ENCODE data around the gene TAF6. TPM values are rescaled to one million over a fixed set of nuclear protein-coding genes. Genes with fewer than 3 reads are reported as not detected.

The TAF6 gene
- polyA plus RNA-seq, 3 donors, result 16.3 to 30.9 (median 27.1) TPM

DNA sequence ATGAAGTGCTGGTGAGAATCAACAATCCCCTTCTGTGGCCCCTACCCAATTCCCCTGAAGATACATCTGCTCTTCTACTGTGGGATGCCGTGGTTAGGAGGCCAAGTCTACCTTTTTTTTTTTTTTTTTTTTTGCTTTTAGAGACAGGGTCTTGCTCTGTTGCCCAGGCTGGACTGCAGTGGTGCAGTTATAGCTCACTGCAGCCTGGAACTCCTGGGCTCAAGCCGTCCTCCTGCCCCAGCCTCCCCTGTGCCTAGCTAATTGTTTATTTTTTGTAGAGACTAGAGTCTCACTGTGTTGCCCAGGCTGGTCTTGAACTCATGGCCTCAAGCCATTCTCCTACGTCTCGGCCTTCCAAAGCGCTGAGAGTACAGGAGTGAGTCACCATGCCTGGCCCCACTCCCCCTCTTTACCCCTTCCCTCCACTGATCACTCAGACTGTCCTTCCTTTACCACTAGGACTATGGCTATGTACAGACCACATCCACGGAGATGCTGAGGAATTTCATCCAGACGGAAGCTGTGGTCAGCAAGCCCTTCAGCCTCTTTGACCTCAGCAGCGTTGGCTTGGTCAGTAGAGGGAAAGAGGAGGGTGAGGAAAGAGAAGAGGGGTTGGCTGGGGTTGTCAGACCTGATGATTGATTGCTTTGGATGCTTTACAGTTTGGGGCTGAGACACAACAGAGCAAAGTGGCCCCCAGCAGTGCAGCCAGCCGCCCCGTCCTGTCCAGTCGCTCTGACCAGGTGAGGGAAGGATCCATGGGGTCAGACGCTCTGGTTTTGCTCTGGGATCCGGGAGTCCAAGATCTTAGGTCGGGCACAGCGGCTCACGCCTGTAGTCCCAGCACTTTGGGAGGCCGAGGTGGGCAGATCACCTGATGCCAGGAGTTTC, 16.0 kb downstream of the TAF6 start:
- WGBS, 3 donors, result 84 to 90% (median 89%) methylated on average over 17 of the region's 17 CpGs
- no peak overlapping the region for H3K27ac ChIP-seq (ENCODE audit: low read depth, low read length)

DNA sequence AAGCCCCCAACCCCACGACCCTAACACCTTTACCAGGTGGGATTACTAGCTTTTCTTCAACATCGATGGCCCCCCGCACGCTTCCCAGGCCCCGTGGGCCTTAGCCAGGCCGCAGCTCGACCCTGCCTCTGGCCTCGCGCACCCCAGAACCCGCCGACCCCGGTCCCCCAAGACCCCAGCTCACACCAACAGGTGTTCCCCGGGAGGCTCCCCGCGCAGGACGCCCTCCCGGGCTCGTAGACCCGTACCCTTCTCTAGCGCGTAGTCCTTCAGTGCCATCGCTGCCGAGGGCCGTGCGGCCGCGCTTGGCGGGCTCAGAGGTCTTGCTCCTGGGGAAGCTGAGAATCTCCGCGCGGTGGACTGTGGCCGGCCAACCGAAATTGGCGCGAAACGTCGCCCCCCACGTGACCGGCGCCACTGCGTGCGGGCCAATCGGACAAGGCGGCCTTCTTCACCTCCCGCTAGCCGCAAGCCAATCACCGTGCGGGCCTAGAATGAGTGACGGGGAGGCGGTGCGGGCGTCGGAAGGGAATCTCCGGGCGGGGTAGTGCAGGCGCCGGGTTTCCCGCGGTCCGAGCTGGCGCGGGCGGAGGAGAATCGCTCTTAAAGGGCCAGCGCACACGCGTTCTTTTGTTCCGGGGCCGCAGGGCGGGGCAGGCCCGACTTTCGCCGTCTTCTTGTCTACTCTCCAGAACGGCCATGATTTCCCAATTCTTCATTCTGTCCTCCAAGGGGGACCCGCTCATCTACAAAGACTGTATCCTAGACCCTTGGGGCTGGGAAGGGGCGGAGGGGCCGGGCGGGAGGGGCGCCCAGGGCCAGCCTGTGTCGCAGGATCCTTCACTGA, 17.9 kb downstream of the TAF6 start, which contains the start of the genes AP4M1 and MCM7:
AP4M1 (plus strand) TSS at position 628 of the 847 bp plus-strand sequence; CDS start at position 700, 72 bp downstream.
MCM7 (minus strand) TSS at position 382 of the 847 bp plus-strand sequence; CDS start at position 279, 103 bp downstream.
- H3K27ac ChIP-seq (ENCODE audit: low read depth, low read length), result peak within 1 kb of the TSS; percentile 25
- 0 to 1% (median 0%) methylated on average over 77 to 80 of the region's 80 CpGs for WGBS, 3 donors

DNA sequence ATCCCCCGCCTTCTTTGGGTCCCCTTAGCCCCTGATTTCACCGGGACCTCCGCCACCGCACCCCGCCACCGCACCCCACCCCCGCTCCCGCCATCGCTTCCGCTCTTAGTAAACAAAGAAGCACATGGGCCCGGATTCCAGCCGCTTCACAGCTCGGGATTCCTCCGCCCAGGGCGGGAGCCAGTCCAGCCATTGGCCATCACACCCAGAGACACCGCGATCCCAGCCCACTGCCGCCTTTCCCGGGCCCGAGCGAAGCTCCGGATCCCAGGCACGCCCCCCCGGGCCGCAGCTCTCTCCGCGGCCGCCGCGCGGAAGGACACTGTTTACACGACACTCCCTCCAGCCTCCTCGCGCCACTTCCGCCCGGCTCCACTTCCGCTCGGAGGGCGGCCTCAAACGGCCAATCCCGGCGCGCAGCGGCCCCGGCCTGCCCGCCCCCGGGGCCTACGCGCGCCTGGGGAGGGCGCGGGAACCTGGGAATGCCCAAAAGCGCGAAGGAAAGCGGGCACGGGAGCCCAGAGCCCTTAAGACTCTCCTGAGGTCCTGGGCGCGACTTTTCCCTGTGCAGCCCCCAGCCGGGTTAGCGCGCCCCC, 18.6 kb downstream of the TAF6 start:
- H3K27ac ChIP-seq (ENCODE audit: low read depth, low read length), result no peak overlapping the region
- WGBS, 3 donors, result 0% methylated on average over 55 to 61 of the region's 61 CpGs

DNA sequence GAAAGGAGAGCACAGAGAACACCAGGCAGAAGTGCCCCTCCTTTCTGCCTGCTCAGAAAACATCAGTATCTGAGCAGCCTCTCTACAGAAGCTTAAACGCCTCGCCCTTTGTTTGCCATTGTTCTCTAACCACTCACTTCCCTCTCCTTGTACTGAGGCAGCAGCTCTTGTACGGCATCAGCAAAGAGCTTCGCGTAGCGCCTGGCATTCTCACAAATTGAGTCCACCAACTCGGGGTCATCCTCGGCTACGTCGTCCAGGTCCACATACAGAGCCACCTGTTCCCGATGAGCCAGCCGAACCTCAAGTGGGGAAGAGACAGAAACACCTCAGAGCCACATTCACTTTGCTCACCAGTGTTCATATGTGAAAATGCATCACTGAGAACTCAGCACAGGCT, 19.7 kb downstream of the TAF6 start:
- no peak overlapping the region for H3K27ac ChIP-seq (ENCODE audit: low read depth, low read length)
- WGBS, 3 donors, result 57 to 77% (median 65%) methylated on average over 12 of the region's 12 CpGs

DNA sequence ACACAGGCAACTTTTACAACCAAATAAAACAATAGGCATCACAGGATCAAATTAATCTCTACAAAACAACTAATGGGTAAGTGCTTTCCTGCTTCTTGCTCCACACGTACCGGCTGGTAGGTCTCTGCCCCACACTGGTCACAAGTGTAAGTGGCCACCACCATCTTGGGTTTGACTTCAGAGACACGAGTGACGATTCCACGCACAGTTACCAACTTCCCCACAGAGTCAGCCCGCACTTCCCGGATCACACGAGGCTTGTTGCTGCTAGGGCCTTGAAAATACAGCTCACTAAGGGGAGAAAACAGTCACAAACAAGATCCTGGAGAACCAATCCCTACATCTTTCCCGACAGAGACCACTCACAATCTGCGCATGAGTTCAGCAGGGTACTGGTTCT, 20.2 kb downstream of the TAF6 start:
- 78 to 86% (median 84%) methylated on average over 10 of the region's 10 CpGs for WGBS, 3 donors
- no peak overlapping the region for H3K27ac ChIP-seq (ENCODE audit: low read depth, low read length)

DNA sequence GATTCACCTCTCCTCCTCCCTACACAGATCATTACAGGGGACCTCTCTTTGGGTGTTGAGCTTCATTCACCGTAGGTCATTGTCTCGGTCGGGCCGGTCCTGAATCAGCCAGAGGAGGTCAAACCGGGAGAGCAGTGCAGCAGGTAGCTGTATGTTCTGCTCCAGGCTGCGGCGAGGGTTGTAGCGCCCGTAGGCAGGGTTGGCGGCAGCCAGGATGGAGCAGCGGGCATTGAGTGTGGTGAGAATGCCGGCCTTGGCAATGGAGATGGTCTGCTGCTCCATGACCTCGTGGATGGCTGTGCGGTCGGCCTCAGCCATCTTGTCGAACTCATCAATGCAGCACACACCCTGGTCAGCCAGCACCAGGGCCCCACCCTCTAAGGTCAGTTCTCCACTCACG, 23.5 kb downstream of the TAF6 start:
- no peak overlapping the region for H3K27ac ChIP-seq (ENCODE audit: low read depth, low read length)
- 92 to 93% (median 92%) methylated on average over 17 of the region's 17 CpGs for WGBS, 3 donors

DNA sequence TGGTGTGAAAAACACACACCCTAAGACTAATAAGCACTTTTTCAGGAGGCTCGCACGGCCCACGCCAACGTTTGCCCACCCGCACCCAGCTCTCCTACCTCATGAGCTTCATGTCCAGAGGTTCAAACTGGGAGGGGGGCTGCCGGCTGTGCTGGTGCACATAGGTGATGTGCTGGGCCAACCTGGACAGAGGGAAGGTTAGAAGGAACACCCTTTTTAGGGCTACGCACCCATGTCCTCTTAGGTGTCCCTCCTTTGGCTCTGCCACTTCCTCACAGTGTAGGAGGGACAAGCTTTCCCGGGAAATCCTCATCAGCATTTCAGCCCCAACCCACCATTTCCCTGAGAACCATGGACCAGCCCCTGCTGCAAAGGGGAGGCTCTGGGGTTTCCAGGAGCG, 23.9 kb downstream of the TAF6 start:
- no peak overlapping the region for H3K27ac ChIP-seq (ENCODE audit: low read depth, low read length)
- 75 to 89% (median 86%) methylated on average over 9 of the region's 9 CpGs for WGBS, 3 donors

DNA sequence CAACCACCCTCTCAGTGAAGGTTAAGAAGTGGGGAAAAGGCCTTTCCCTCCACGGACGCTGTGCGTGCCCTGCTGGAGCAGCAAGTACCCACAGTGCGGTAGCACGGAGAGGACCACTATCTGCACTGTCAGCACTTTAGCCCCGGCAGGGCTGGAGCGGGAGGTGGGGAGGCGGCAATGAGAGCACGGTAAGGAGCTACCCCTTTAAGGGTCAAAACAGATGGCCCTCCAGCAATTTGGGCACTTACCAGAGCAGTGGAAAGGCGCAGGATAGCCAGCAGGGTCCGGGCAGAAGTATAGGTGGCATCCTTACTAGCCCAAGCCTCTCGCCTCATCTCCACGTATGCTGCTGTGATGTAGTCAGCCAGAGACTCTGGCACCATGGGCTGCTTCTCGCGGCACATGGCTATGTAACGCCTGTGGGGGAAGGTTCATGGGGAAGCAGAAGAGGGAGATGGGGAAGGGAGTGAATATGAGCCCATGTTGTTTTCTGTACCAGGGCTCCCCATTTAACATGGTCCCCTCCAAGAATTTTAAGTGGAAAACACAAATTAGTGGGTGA, 25.2 kb downstream of the TAF6 start:
- no peak overlapping the region for H3K27ac ChIP-seq (ENCODE audit: low read depth, low read length)
- 70 to 82% (median 77%) methylated on average over 16 of the region's 16 CpGs for WGBS, 3 donors

DNA sequence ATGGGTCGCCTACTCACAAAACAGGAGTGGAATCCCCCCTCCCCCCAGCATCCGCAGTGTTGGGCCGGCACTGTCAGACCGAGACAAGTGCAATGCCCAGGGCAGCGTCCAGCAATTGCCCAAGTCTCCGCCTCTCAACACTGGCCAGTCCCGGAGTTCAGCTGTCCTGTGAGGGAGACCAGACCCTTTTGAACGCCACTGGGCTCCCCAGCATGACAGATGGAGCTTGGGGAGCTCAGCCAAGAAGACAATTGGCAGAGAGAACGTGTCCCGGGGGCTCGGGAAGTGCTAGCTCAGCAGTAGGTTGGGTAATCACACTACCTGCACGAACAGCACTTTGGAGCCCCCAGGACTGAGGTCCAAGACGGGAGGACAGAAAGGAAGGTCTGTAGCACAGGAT, 25.7 kb downstream of the TAF6 start:
- 51 to 60% (median 57%) methylated on average over 13 of the region's 13 CpGs for WGBS, 3 donors
- no peak overlapping the region for H3K27ac ChIP-seq (ENCODE audit: low read depth, low read length)

DNA sequence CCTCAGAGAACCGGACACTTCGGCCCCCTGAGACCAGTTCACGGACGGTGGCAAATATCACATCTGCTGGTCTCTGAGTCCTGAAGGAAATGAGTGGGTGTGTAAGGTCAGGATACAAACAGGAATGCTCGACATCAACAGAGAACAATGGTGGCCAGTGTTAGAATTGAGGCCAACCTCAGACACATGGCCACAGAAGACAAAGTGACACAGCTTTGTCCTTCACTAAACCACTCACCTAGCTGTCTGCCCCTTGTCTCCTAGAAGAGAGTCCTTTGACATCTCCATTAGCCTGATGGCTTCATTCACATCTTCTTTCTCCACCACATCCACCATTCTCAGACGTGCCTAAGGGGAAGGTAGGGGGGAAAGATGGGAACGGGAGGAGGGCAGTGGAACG, 26.1 kb downstream of the TAF6 start:
- H3K27ac ChIP-seq (ENCODE audit: low read depth, low read length), result no peak overlapping the region
- WGBS, 3 donors, result 44 to 58% (median 54%) methylated on average over 8 of the region's 8 CpGs

DNA sequence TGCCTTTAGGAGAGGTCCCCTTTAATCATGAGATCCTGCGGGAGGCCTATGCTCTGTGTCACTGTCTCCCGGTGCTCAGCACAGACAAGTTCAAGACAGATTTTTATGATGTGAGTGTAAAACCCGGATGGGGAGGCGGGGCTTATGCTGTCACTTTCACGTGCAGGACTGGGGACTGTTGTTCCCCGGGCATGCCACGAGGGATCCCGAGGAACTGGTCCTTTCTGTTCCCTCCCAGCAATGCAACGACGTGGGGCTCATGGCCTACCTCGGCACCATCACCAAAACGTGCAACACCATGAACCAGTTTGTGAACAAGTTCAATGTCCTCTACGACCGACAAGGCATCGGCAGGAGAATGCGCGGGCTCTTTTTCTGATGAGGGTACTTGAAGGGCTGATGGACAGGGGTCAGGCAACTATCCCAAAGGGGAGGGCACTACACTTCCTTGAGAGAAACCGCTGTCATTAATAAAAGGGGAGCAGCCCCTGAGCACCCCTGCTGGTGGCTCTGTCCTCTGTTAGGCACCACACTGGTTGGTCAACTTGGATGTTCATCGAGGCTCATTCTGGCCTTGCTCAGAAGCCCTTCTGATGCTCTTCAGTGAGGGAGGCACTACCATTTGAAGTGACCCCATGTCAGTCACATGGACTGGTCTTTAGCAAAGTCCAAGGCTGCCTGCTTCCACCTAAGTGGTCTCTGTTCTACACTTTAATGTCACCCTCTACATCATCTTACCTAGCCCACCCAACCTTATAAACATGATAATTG, 27.6 kb downstream of the TAF6 start:
- 66 to 73% (median 67%) methylated on average over 19 of the region's 19 CpGs for WGBS, 3 donors
- H3K27ac ChIP-seq (ENCODE audit: low read depth, low read length), result no peak overlapping the region

DNA sequence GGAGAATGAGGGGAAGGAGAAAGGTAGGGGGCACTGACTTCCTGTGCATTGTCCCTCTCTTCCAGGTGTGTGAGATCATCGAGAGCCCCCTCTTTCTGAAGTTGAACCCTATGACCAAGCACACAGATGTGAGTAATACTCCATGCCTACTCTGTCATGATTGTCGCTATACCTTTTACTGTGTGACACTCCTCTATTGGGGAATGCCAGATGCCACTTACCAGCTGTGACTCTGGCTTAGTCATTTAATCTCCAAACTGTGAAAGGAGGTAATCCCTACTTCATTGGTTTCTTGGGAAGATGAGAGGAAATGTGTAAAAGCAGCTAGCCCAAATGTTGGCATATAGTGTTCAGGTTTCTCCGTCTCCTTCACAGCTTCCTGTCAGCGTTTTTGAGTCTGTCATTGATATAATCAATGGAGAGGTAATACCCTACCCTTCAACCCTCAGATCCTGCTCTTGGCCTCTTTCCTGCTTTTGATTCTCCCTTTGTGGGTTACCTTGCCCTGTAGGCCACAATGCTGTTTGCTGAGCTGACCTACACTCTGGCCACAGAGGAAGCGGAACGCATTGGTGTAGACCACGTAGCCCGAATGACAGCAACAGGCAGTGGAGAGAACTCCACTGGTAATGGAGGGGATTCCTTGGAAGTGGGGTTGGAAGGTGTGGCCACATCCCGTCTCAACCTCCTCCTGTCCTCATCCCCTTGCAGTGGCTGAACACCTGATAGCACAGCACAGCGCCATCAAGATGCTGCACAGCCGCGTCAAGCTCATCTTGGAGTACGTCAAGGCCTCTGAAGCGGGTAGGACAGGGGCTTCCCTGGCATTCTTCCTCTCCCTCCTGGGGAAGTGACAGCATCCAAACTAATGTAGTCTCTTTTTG, 28.4 kb downstream of the TAF6 start:
- WGBS, 3 donors, result 88 to 92% (median 88%) methylated on average over 14 of the region's 14 CpGs
- H3K27ac ChIP-seq (ENCODE audit: low read depth, low read length), result no peak overlapping the region

DNA sequence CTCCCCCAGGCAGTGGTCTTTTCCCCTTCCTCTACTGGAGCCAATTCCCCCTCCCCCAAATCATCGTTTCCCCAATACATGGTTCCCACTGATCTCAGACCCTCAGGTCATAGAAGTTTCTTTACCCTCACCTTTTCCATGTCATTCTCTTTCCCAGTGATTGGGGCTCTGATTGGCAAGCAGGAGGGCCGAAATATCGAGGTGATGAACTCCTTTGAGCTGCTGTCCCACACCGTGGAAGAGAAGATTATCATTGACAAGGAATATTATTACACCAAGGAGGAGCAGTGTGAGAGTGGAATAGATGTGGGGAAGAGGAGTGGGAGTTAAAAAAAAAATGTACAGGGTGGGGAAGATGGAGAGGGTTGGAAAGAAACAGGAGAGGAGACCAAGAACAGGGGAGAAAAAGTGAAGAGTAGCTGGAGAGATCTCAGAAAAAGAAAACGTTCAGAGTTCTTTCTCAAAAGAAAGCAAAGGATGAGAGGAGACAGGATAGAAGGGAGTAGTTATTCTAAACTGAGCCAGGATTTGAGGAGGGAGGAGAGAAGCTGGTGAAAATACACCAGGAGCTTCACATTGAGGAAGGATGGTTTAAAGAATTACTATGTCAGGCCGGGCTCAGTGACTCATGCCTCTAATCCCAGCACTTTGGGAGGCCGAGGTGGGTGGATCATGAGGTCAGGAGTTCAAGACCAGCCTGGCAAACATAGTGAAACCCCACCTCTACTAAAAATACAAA, 29.5 kb downstream of the TAF6 start:
- no peak overlapping the region for H3K27ac ChIP-seq (ENCODE audit: low read depth, low read length)
- WGBS, 3 donors, result 30 to 37% (median 31%) methylated on average over 7 of the region's 7 CpGs

DNA sequence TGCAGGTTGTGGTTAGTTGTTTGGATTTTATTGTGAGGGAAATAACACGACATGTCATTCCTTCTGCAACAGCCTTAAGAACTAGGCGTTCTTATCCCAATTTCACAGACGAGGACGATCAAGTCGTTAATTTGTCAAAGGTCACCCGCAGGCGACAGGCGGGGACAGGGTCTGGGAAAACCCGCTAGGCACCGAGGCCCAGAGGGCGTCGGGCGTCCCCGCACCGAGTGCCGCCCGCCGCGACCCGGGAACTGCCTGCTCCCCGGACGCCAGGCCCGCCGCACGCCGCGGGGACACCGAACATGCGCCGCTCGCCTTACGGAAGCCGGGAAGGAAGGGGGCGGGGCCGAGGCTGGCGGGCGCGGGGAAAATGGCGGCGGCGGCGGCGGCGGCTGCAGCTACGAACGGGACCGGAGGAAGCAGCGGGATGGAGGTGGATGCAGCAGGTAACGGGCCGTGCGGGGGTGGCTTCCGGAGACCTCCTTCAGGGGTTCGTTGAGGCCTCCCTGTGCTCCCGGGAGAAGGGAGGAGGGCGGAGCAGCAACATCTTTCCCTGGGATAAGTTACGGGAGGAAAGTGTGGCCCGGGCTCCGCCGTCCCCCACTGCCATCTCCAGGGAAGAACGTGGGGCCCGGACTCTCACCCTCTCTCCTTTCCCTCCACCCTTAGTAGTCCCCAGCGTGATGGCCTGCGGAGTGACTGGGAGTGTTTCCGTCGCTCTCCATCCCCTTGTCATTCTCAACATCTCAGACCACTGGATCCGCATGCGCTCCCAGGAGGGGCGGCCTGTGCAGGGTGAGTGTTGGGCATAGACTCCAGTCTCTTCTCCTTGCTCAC, 30.3 kb downstream of the TAF6 start, which contains the start of gene COPS6:
COPS6 (plus strand) TSS at position 349 of the 837 bp plus-strand sequence; CDS start at position 371, 22 bp downstream.
- WGBS, 3 donors, result 0 to 1% (median 1%) methylated on average over 61 to 68 of the region's 68 CpGs
- H3K27ac ChIP-seq (ENCODE audit: low read depth, low read length), result no peak within 1 kb of the TSS

DNA sequence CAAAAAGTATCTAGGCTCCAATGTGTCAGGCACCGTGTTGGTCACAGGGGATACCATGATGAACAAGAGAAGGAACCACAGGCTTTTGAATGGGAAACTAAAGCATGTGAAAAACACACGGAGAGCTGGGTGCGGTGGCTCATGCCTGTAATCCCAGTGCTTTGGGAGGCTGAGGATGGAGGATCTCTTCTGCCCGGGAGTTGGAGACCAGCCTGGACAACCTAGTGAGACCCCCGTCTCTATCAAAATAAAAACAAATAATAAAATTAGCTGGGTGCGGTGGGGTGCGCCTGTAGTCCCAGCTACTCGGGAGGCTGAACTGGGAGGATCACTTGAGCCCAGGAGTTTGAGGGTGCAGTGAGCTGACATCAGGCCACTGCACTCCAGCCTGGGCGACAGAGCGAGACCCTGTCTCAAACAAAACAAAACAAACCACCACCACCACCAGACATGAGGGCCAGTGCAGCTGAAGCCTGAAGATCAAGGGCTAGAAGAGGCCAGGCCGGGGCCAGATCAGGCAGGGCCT, 31.0 kb downstream of the TAF6 start:
- WGBS, 3 donors, result 77 to 80% (median 79%) methylated on average over 11 of the region's 11 CpGs
- H3K27ac ChIP-seq (ENCODE audit: low read depth, low read length), result no peak overlapping the region

All from adipose tissue (tissue), 3 donors.